SH-SY5Y (cell line): ENCODE results near the gene MBD3L2B.

Experiments
- GATA2 ChIP-seq: IDR thresholded peaks from 2 replicates; pipeline ENCODE4 v1.6.1; 2011; ENCODE audit warnings: mild to moderate bottlenecking, low read depth, low read length
- GATA3 ChIP-seq: IDR thresholded peaks from 2 replicates; pipeline ENCODE4 v1.6.1; 2011; ENCODE audit warnings: low read depth, mild to moderate bottlenecking, low read length, moderate library complexity

- TF ChIP-seq GATA2, result no peak
- no peak for TF ChIP-seq GATA3
Measured at GRCh38 chr19:6996810-6997209, 24.4 kb downstream of the MBD3L2B start.
